ENCODE measurements around the gene FRY.

The FRY gene

DNA sequence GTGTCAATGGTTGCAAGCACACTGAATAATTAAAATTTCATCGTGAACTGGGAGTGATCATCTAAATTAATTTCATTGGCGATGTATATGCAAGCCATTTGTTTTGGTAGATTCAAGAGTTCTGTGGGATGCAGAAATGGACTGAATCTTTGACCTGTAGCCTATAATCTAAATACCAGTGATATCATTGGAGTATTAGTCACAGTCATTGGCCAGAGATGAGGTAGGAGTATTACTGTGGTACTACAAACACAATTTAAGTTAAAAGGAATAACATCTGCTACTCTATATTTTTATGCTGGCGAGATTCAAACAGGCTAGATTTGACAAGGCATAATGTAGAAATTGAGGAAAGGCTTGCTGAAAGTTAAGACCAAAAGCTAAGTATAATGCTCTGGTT is 14.0 kb downstream of the FRY start:
- TF ChIP-seq, protein P1, sequence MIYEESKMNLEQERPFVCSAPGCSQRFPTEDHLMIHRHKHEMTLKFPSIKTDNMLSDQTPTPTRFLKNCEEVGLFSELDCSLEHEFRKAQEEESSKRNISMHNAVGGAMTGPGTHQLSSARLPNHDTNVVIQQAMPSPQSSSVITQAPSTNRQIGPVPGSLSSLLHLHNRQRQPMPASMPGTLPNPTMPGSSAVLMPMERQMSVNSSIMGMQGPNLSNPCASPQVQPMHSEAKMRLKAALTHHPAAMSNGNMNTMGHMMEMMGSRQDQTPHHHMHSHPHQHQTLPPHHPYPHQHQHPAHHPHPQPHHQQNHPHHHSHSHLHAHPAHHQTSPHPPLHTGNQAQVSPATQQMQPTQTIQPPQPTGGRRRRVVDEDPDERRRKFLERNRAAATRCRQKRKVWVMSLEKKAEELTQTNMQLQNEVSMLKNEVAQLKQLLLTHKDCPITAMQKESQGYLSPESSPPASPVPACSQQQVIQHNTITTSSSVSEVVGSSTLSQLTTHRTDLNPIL (CRISPR knock-in tag; IDR thresholded peaks at IDR 0.05; ENCODE audit: low read depth), result no peak
- TF ChIP-seq ZC3H10 (CRISPR knock-in tag; IDR thresholded peaks at IDR 0.05), result no peak
- TF ChIP-seq CSDC2 (CRISPR knock-in tag; IDR thresholded peaks at IDR 0.05), result no peak
- TF ChIP-seq OSR1 (CRISPR knock-in tag; IDR thresholded peaks at IDR 0.05), result no peak
- no peak for TF ChIP-seq PPARA (CRISPR knock-in tag; IDR thresholded peaks at IDR 0.05; ENCODE audit: borderline replicate concordance)
- TF ChIP-seq ZNF70 (CRISPR knock-in tag; IDR thresholded peaks at IDR 0.05), result no peak
- TF ChIP-seq ESRRG (CRISPR knock-in tag; IDR thresholded peaks at IDR 0.05), result no peak
- no peak for TF ChIP-seq ISL1 (CRISPR knock-in tag; IDR thresholded peaks at IDR 0.05)
- TF ChIP-seq TCF4 (CRISPR knock-in tag; IDR thresholded peaks at IDR 0.05; ENCODE audit: borderline replicate concordance), result no peak
- no peak for TF ChIP-seq ZFP3 (CRISPR knock-in tag; IDR thresholded peaks at IDR 0.05)
- TF ChIP-seq ZNF565 (CRISPR knock-in tag; conservative IDR thresholded peaks at IDR 0.05; ENCODE audit: low read depth), result no peak
- no peak for ATAC-seq

GRCh38 chr13:32045982-32046785 is 14.6 kb downstream of the FRY start:
- no peak for ATAC-seq
- TF ChIP-seq TSHZ2 (CRISPR knock-in tag; IDR thresholded peaks at IDR 0.05) (no peak), PPARA (CRISPR knock-in tag; IDR thresholded peaks at IDR 0.05; ENCODE audit: borderline replicate concordance) (no peak), ESRRG (CRISPR knock-in tag; IDR thresholded peaks at IDR 0.05) (no peak), ARNTL (CRISPR knock-in tag; IDR thresholded peaks at IDR 0.05; ENCODE audit: borderline replicate concordance, low read depth) (no peak), ZFP30 (CRISPR knock-in tag; IDR thresholded peaks at IDR 0.05) (no peak)

DNA sequence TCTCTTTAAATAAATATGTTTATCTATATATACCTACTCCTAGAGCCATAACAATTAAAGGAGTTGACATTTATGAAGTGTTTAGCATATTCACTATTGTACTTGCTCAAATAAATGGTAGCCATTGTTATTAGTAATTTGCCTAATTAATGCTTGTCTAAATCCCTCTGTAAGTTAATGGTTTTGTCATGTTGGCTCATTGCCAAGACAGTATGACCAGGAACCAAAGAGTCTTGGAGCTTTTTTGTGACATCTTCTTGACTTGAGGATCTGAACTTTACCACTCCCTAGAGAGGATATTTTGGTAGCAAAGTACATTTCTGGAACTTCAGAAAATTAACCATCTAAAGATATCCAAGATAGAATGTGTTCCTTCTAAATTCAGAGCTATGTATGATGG is 15.5 kb downstream of the FRY start:
- TF ChIP-seq, protein P2, sequence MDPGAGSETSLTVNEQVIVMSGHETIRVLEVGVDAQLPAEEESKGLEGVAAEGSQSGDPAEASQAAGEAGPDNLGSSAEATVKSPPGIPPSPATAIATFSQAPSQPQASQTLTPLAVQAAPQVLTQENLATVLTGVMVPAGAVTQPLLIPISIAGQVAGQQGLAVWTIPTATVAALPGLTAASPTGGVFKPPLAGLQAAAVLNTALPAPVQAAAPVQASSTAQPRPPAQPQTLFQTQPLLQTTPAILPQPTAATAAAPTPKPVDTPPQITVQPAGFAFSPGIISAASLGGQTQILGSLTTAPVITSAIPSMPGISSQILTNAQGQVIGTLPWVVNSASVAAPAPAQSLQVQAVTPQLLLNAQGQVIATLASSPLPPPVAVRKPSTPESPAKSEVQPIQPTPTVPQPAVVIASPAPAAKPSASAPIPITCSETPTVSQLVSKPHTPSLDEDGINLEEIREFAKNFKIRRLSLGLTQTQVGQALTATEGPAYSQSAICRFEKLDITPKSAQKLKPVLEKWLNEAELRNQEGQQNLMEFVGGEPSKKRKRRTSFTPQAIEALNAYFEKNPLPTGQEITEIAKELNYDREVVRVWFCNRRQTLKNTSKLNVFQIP (CRISPR knock-in tag; IDR thresholded peaks at IDR 0.05; ENCODE audit: borderline replicate concordance, low read depth), result no peak
- TF ChIP-seq RARB (CRISPR knock-in tag; IDR thresholded peaks at IDR 0.05) (no peak), TOX (CRISPR knock-in tag; IDR thresholded peaks at IDR 0.05; ENCODE audit: borderline replicate concordance) (no peak)
- ATAC-seq, result no peak

DNA sequence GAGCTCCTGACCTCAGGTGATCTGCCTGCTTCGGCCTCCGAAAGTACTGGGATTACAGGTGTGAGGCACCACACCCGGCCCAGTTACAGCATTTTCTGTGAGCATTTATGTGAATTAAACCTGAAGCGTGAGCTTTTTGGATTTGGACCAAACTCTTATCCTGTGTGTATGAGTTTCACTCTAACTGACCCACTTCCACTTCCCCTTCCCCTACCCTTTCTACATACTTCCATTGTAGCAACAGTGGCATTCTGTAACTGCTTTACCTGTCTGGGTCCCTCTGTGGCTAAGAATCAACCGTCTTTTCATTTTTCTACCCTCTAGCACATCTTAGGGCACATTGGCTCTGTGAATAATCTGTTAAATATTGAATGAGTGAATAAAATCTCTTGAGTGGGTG is 16.2 kb downstream of the FRY start:
- TF ChIP-seq BACH2 (CRISPR knock-in tag; IDR thresholded peaks at IDR 0.05; ENCODE audit: borderline replicate concordance) (no peak), TSHZ2 (CRISPR knock-in tag; IDR thresholded peaks at IDR 0.05) (no peak), ARNTL (CRISPR knock-in tag; IDR thresholded peaks at IDR 0.05; ENCODE audit: borderline replicate concordance, low read depth) (no peak)
- ATAC-seq, result no peak

Data from SK-N-SH treated with all-trans-retinoic acid at 6 μM for 48 hours (cell line).